SIG-M5 treated with dmso at 0.1 percent for 504 hours (cell line): ENCODE results near the gene NCAM2.
"Not testable (repeated sequence)": the region's sequence is repeated elsewhere in the genome, so short reads cannot be mapped to it uniquely, and the experiment has no call there.

Source experiments
- DNase-seq: peaks from one replicate; lab custom pipeline; 2025; ENCODE audit not compliant: unreplicated experiment; lab: John Stamatoyannopoulos, UW

NCAM2 gene

DNA sequence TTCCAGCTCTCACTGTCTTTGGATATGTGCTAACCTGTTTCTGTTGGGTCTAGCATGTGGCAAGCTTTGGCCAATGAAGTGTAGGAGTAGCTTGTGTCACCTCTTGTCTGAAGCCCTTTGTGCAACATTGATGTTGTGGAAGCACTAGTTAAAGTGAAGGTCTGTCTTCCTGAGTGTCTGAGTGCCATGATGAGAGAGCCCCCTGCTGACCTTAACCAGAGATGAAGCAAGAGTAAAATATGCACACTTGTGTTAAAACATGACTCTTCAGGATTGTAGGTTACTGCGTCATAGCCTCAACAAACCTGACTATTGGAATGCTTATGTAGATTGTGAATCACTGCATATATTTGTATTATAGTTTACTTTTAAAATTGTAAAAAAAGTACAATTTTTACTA is 103.7 kb downstream of the NCAM2 start:
- peak; percentile 93 for DNase-seq

DNA sequence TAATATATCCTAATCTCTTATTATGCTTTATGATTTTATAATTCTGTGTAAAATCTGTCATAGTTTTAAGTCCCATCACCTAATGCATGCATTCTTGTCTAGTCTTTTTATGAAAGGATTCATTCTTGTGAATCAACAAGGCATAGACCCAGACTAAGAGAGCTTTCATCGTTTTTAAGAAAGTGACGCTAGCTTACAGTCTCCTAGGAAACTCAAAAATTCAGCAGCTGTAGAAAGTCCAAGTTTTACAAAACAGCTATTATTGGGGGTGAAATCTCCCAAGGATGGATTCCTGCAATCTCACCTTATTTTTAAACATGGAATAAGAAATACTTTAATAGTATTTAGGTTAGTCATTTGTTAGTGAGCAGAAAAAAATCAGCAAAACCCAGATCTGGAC is 104.7 kb downstream of the NCAM2 start:
- DNase-seq, result no peak

- no peak for DNase-seq
Observed at GRCh38 chr21:21103692-21104091, 105.5 kb downstream of the NCAM2 start.

GRCh38 chr21:21109736-21110135 is 111.5 kb downstream of the NCAM2 start:
- DNase-seq, result no peak

GRCh38 chr21:21111309-21111920 is 113.2 kb downstream of the NCAM2 start:
- DNase-seq, result no peak

- DNase-seq, result no peak
Observed at GRCh38 chr21:21114461-21114860, 116.3 kb downstream of the NCAM2 start.

GRCh38 chr21:21119091-21119490 is 120.9 kb downstream of the NCAM2 start:
- DNase-seq, result no peak

- no peak for DNase-seq
Observed at GRCh38 chr21:21122680-21123079, 124.5 kb downstream of the NCAM2 start.

- DNase-seq, result no peak
Observed at GRCh38 chr21:21132390-21132789, 134.2 kb downstream of the NCAM2 start.

GRCh38 chr21:21137986-21138385 is 139.8 kb downstream of the NCAM2 start:
- DNase-seq, result no peak

DNA sequence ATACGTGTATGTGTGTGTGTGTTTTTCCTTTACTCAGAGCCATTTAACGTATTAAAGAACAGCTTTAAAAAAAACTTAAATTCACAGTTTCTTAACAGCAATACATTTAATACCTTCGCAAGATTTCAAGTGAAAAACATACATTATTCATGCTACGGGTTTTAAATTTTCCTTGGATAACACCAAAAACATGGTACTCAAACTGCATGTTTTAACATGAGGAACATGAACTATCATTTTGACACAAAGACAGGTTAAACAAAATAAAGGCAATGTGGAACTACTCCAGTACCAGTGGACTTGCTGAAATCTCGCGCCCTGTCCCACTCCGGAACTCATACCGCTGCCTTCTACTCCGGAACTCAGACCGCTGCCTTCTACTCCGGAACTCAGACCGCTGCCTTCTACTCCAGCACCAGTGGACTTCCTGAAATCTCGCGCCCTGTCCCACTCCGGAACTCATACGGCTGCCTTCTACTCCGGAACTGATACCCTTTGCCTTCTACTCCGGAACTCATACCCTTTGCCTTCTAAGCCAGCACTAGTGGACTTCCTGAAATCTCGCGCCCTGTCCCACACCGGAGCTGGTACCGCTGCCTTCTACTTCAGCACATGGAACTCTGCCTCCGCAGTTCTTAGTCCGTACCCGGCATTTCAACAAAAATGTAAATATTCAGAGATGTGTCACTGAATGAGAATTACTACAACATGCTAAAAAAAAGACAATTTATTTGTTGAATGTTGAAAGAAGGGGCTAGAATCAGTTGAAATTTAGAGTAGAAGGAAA is 148.6 kb downstream of the NCAM2 start:
- DNase-seq, result no peak

GRCh38 chr21:21147374-21147745 is 149.2 kb downstream of the NCAM2 start:
- no peak for DNase-seq

DNA sequence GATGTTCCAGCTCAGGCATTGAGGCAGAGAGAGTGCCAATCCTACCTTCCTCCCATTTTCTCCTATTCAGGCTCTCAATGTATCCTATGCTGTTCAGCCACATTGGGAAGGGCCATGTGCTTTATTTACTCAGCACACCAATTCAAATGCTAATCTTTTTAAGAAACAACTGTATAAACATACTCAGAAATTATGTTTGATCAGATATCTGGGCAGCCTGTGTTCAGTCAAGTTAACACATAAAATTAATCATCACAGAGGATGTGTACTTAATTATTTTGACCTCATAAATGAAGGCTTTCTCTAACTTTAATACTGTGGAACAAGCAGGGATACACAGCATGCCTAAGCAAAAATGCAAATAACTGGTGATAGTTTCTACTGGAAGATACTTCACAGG is 149.8 kb downstream of the NCAM2 start:
- no peak for DNase-seq

DNA sequence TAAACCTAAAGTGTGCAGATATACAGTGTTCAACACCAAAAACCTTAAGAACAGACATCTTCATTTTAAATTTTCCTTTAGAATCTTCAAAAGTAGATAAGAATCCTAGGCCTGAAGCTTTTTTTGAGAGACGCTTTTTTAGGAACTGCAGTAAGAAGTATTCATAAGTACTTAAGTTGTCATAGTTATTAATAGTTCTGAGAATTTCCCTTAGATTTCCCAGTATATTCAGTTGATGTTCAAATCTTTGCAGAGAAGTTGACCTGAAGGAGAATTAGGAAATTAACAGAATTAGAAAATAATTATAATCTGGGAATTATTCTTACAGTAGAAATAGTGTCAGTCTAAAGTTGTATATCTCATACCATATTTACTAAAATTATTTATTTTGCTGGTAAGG is 150.3 kb downstream of the NCAM2 start:
- no peak for DNase-seq

DNA sequence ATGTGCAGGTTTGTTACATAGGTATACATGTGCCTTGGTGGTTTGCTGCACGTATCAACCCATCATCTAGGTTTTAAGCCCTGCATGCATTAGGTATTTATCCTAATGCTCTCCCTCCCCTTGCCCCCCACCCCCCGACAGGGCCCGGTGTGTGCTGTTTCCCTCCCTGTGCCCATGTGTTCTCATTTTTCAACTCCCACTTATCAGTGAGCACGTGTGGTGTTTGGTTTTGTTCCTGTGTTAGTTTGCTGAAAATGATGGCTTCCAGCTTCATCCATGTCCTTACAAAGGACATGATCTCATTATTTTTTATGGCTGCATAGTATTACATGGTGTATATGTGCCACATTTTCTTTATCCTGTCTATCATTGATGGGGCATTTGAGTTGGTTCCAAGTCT is 151.2 kb downstream of the NCAM2 start:
- DNase-seq, result not testable (repeated sequence)

- DNase-seq, result no peak
Observed at GRCh38 chr21:21151231-21151630, 153.0 kb downstream of the NCAM2 start.

GRCh38 chr21:21156397-21156796 is 158.2 kb downstream of the NCAM2 start:
- no peak for DNase-seq

- DNase-seq, result no peak
Observed at GRCh38 chr21:21156957-21157356, 158.7 kb downstream of the NCAM2 start.

- no peak for DNase-seq
Observed at GRCh38 chr21:21158376-21158918, 160.2 kb downstream of the NCAM2 start.

- no peak for DNase-seq
Observed at GRCh38 chr21:21159253-21159899, 161.2 kb downstream of the NCAM2 start.

DNA sequence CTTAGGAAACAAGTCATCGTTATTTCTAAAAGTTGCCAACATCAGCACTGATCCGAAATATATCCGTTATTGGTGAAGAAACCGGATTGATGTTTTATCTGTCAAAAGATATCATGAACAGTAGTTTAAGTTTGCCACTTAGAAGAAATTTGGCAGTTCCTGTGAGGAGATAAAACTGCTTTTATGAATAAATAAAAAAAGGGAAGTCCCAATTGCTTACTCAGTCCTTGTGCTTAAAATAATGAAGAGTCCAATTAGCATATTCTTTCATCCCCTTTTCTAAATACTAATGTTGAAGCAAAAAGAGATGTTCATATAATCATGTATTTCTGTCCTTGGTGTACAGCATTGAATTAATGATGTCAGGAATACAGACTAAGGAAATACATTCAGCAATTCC is 164.6 kb downstream of the NCAM2 start:
- DNase-seq, result peak; percentile 32

- DNase-seq, result peak; percentile 60
Observed at GRCh38 chr21:21163904-21164303, 165.7 kb downstream of the NCAM2 start.
